HG03439 (cell line): ENCODE measurements around the gene ACTR3.
"Not testable (repeated sequence)": the region's sequence is repeated elsewhere in the genome, so short reads cannot be mapped to it uniquely, and the experiment has no call there.

Experiments used
- ATAC-seq: cut with Tn5 transposase; IDR thresholded peaks from one replicate; pipeline ENCODE4 v1.9.1; 2021; ENCODE audit warnings: mild to moderate bottlenecking, moderate library complexity; ENCODE audit not compliant: unreplicated experiment

Gene ACTR3

GRCh38 chr2:113889471-113890252, at the start of gene ACTR3:
Gene ACTR3 (plus strand): TSS chr2:113890089. CDS start chr2:113890280, 191 bp downstream.
- peak; percentile 54 for ATAC-seq

GRCh38 chr2:113840518-113840917, 49.4 kb upstream of the ACTR3 start:
- ATAC-seq: no peak

- no peak for ATAC-seq
Observed at GRCh38 chr2:113842919-113843736, 46.8 kb upstream of the ACTR3 start.

- ATAC-seq: not testable (repeated sequence)
Observed at GRCh38 chr2:113843737-113844050, 46.2 kb upstream of the ACTR3 start.

- ATAC-seq: no peak
Observed at GRCh38 chr2:113845261-113845660, 44.6 kb upstream of the ACTR3 start.

GRCh38 chr2:113845796-113846195, 44.1 kb upstream of the ACTR3 start:
- not testable (repeated sequence) for ATAC-seq

GRCh38 chr2:113846429-113846828, 43.5 kb upstream of the ACTR3 start:
- no peak for ATAC-seq

GRCh38 chr2:113847144-113847543, 42.7 kb upstream of the ACTR3 start:
- peak; percentile 75 for ATAC-seq

GRCh38 chr2:113848758-113849415, 41.0 kb upstream of the ACTR3 start:
- ATAC-seq: peak; percentile 73

GRCh38 chr2:113850687-113851086, 39.2 kb upstream of the ACTR3 start:
- ATAC-seq: no peak

GRCh38 chr2:113851640-113852039, 38.2 kb upstream of the ACTR3 start:
- ATAC-seq: no peak

- no peak for ATAC-seq
Observed at GRCh38 chr2:113854208-113854607, 35.7 kb upstream of the ACTR3 start.

- ATAC-seq: no peak
Observed at GRCh38 chr2:113854970-113855740, 34.7 kb upstream of the ACTR3 start.

GRCh38 chr2:113857464-113857863, 32.4 kb upstream of the ACTR3 start:
- ATAC-seq: no peak

- no peak for ATAC-seq
Observed at GRCh38 chr2:113858764-113859163, 31.1 kb upstream of the ACTR3 start.

GRCh38 chr2:113861740-113862139, 28.1 kb upstream of the ACTR3 start:
- no peak for ATAC-seq

- ATAC-seq: no peak
Observed at GRCh38 chr2:113863144-113863543, 26.7 kb upstream of the ACTR3 start.

GRCh38 chr2:113867571-113867970, 22.3 kb upstream of the ACTR3 start:
- ATAC-seq: no peak

GRCh38 chr2:113869253-113869652, 20.6 kb upstream of the ACTR3 start:
- no peak for ATAC-seq

GRCh38 chr2:113872201-113872600, 17.7 kb upstream of the ACTR3 start:
- no peak for ATAC-seq

GRCh38 chr2:113873867-113874266, 16.0 kb upstream of the ACTR3 start:
- no peak for ATAC-seq
